Thyroid gland (tissue), 4 donors: ENCODE measurements around the gene KDM8. TPM values are rescaled to one million over a fixed set of nuclear protein-coding genes. Genes with fewer than 3 reads are reported as not detected.

Experiments
- DNase-seq, 2 donors: peaks; one replicate each; pipeline ENCODE4 v3.0.0-alpha.2; 2019
- H3K27ac ChIP-seq, 3 donors: fragments of 200-600 bp; sonication (generic); 1 replicate in 2 of 3; 2 replicates in 1 of 3; pipeline ENCODE4 v1.5.1; 2016 to 2019; ENCODE audit warnings: mild to moderate bottlenecking in 1 of 3, moderate library complexity in 1 of 3
- H3K27me3 ChIP-seq: fragments of 200-600 bp; sonication (generic); one replicate; pipeline ENCODE4 v1.5.1; 2019
- H3K36me3 ChIP-seq, 2 donors: fragments of 200-600 bp; sonication (generic); one replicate each; pipeline ENCODE4 v1.5.1; 2016 to 2019
- H3K4me1 ChIP-seq, 2 donors: fragments of 200-600 bp; sonication (generic); one replicate each; pipeline ENCODE4 v1.5.1; 2017 to 2019
- H3K4me3 ChIP-seq, 3 donors: fragments of 200-600 bp; sonication (generic); replicated peaks in 1 of 3; 1 replicate in 2 of 3; 2 replicates in 1 of 3; pipeline ENCODE4 v1.5.1; 2016; ENCODE audit warnings: mild to moderate bottlenecking in 1 of 3
- H3K9me3 ChIP-seq: fragments of 200-600 bp; sonication (generic); one replicate; pipeline ENCODE4 v1.5.1; 2017
- POLR2A ChIP-seq, 2 donors: fragments of 450-650 bp; IDR thresholded peaks; one replicate each; pipeline ENCODE4 v1.6.1; 2017; ENCODE audit warnings: antibody characterized with exemption in 2 of 2, mild to moderate bottlenecking in 2 of 2, moderate library complexity in 1 of 2
- WGBS, 2 donors: methylation state at CpG; one replicate each; pipeline ENCODE4 v1.1.5; 2017; 5-methylcytosine and 5-hydroxymethylcytosine counted together
- intact Hi-C: fragments of 100-400 bp; cut with DNase I; formaldehyde crosslinking; loops from one replicate; pipeline ENCODE4 v1.15.1; 2023
- total RNA-seq, 4 donors: library from RNA; depleted of rRNA; stranded (reverse); fragments of >200 nt; gene quantifications; one replicate each; pipeline ENCODE4 v1.2.3, GENCODE V29; 2016
- TF ChIP-seq, protein P1 (sequence below), 6 experiments: fragments of 200-600 bp in 3 of 6; fragments of 450-650 bp in 3 of 6; sonication (generic) in 3 of 6; IDR thresholded peaks; one replicate each; pipeline ENCODE4 v1.5.1; 2016 to 2019; ENCODE audit warnings: antibody characterized with exemption in 6 of 6, mild to moderate bottlenecking in 2 of 6, inconsistent platforms in 1 of 6, moderate library complexity in 1 of 6

KDM8 gene
- 10 to 100 TPM in 1 of 4 donors, 1 to 10 TPM in 3; 5.6 to 14.9 (median 9.6) TPM for total RNA-seq

DNA sequence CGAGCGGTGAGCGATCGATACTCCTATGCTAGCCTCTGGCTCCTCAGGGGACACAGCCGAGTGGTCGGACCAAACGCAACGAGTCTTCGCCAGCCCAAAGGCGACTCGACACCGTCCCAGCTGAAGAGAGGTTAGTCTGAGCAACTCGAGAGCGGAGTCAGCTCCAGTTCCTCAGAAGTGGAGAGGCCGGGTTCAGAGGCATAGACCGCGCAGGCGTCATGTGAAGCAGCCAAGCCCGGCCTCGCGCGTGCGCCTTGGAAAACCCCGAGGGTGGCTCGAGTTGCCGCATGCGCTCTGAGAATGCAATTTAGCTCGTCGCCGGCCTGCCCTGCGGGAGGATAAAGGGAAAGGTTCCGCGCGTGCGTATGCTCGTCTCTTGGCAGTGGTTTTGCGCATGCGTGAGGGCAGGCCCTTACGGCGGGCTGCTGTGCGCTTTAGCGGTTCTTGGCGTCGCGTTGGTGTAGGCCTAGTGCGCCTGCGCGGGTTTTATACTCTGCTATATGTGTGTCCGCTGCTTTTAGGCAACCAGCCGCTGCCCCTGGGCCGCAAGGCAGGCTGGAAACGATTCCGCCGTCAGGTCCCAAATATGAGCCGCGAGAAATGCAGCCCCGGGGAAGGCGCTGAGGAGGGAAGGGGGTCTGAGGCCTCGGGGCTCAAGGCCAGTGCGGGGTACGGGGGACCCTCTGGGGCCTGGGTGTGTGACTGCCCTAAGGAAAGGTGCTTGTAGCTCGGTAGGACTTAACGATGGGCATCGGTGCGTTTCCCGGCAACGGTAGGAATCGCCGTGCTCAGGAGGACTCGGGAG lies at the start of gene KDM8:
Gene KDM8 (plus strand): TSS at position 20 of the 805 bp plus-strand sequence. CDS start 6,598 bp downstream, outside the sequence.
- H3K4me1 ChIP-seq, result peaks cover 10 to 28% of the 10 kb centered on the region in 2 donors
- no peaks in the 10 kb centered on the region for H3K9me3 ChIP-seq
- H3K27me3 ChIP-seq, result no peaks in the 10 kb centered on the region
- peak within 1 kb of the TSS; percentile 43 to 56 (median 50) for H3K4me3 ChIP-seq
- peak within 1 kb of the TSS; percentile 93 to 96 (median 96) for H3K27ac ChIP-seq
- intact Hi-C loops, result loop anchor here (10.0 kb wide), 1 partner anchor 341 kb away; the partner anchor contains the start of gene GTF3C1
- no peaks in the 10 kb centered on the region for H3K36me3 ChIP-seq
- WGBS, 2 donors, result 1% methylated on average over 28 to 48 of the region's 70 CpGs
- peak; percentile 99 for DNase-seq
- peak in 1 of 2 donors; percentile 71 for TF ChIP-seq POLR2A (IDR thresholded peaks at IDR 0.05)
- TF ChIP-seq, protein P1, sequence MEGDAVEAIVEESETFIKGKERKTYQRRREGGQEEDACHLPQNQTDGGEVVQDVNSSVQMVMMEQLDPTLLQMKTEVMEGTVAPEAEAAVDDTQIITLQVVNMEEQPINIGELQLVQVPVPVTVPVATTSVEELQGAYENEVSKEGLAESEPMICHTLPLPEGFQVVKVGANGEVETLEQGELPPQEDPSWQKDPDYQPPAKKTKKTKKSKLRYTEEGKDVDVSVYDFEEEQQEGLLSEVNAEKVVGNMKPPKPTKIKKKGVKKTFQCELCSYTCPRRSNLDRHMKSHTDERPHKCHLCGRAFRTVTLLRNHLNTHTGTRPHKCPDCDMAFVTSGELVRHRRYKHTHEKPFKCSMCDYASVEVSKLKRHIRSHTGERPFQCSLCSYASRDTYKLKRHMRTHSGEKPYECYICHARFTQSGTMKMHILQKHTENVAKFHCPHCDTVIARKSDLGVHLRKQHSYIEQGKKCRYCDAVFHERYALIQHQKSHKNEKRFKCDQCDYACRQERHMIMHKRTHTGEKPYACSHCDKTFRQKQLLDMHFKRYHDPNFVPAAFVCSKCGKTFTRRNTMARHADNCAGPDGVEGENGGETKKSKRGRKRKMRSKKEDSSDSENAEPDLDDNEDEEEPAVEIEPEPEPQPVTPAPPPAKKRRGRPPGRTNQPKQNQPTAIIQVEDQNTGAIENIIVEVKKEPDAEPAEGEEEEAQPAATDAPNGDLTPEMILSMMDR (IDR thresholded peaks at IDR 0.05), result no peak

GRCh38 chr16:27154705-27155521 lies 48.4 kb upstream of the KDM8 start:
- H3K4me3 ChIP-seq, result no peak overlapping the region
- H3K9me3 ChIP-seq, result no peaks in the 10 kb centered on the region
- 17 to 20% methylated on average over 22 to 24 of the region's 24 CpGs for WGBS, 2 donors
- intact Hi-C loops, result no loop called here
- no peaks in the 10 kb centered on the region for H3K27me3 ChIP-seq
- H3K4me1 ChIP-seq, result no peaks in the 10 kb centered on the region
- DNase-seq, result peak; percentile 32 to 39
- no peaks in the 10 kb centered on the region for H3K36me3 ChIP-seq
- H3K27ac ChIP-seq, result no peak overlapping the region
- TF ChIP-seq, protein P1 (IDR thresholded peaks at IDR 0.05), result peak; percentile 75 to 97 (median 84)
- TF ChIP-seq POLR2A (IDR thresholded peaks at IDR 0.05), result no peak

DNA sequence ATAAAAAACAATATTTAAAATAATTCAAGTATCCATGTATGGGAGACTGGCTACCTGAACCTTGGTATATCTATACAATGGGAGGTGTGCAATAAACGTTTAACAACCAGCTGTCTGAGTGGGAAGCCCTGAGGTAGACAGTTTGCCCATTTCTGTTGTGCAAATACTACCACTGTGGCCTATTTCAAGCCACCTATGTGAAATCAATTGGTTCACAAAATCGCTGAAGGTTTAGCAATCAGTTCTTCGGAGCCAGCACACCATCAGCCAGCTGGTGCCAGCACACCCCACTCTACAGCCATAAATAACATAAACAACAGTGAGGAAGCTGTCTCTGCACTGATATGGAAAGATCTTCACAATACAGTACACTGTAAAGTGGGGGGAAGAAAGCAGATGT lies 46.7 kb upstream of the KDM8 start:
- 42 to 66% methylated on average over 3 of the region's 3 CpGs for WGBS, 2 donors
- no peak overlapping the region for H3K4me3 ChIP-seq
- H3K27me3 ChIP-seq, result no peaks in the 10 kb centered on the region
- no peaks in the 10 kb centered on the region for H3K4me1 ChIP-seq
- DNase-seq, result no peak
- H3K9me3 ChIP-seq, result no peaks in the 10 kb centered on the region
- TF ChIP-seq, protein P1 (IDR thresholded peaks at IDR 0.05), result no peak
- TF ChIP-seq POLR2A (IDR thresholded peaks at IDR 0.05), result no peak
- H3K27ac ChIP-seq, result no peak overlapping the region
- intact Hi-C loops, result no loop called here
- H3K36me3 ChIP-seq, result no peaks in the 10 kb centered on the region

DNA sequence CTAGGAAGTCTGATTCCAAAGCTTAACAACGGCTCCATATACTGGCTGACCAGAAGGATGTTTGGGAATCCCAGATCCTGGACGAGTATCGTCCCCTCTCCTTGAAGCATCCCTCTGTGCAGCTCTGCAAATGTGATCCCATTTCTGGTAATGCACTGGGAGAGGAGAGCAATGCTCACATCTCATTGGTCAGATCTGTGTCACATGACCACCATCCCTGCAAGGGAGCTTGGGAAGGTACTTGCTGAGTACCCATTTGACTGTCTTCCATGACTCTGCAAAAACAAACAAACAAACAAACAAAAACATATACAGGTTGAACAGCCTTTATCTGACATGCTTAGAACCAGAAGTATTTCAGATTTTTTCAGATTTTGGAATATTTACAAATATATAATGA lies 41.9 kb upstream of the KDM8 start:
- no peak overlapping the region for H3K27ac ChIP-seq
- no peaks in the 10 kb centered on the region for H3K27me3 ChIP-seq
- no peak overlapping the region for H3K4me3 ChIP-seq
- intact Hi-C loops, result no loop called here
- H3K9me3 ChIP-seq, result no peaks in the 10 kb centered on the region
- DNase-seq, result no peak
- WGBS, 2 donors, result 78 to 91% methylated on average over 3 of the region's 3 CpGs
- H3K36me3 ChIP-seq, result no peaks in the 10 kb centered on the region
- TF ChIP-seq, protein P1 (IDR thresholded peaks at IDR 0.05), result no peak
- TF ChIP-seq POLR2A (IDR thresholded peaks at IDR 0.05), result no peak
- H3K4me1 ChIP-seq, result no peaks in the 10 kb centered on the region
